Putamen (tissue), 1 donor: ENCODE measurements around the gene DOCK1.
"Not testable (repeated sequence)": the region's sequence is repeated elsewhere in the genome, so short reads cannot be mapped to it uniquely, and the experiment has no call there.

ENCODE experiments used
- DNase-seq: peaks from one replicate; pipeline ENCODE4 v3.0.0-alpha.2; 2016; ENCODE audit warnings: low spot score

Gene DOCK1

GRCh38 chr10:126903656-126904360 lies 1.4 kb upstream of the DOCK1 start:
- DNase-seq, result no peak

GRCh38 chr10:126904516-126904817 lies 761 bp upstream of the DOCK1 start:
- no peak for DNase-seq

GRCh38 chr10:126905776-126906703 lies 812 bp downstream of the DOCK1 start:
- no peak for DNase-seq

- no peak for DNase-seq
Measured at GRCh38 chr10:126906704-126907422, 1.6 kb downstream of the DOCK1 start.

- DNase-seq, result no peak
Measured at GRCh38 chr10:126907423-126907970, 2.3 kb downstream of the DOCK1 start.

- peak; percentile 63 for DNase-seq
Measured at GRCh38 chr10:126908225-126908624, 3.0 kb downstream of the DOCK1 start.

- no peak for DNase-seq
Measured at GRCh38 chr10:126908729-126909128, 3.5 kb downstream of the DOCK1 start.

- DNase-seq, result no peak
Measured at GRCh38 chr10:126909147-126909546, 3.9 kb downstream of the DOCK1 start.

- no peak for DNase-seq
Measured at GRCh38 chr10:126910196-126910595, 5.0 kb downstream of the DOCK1 start.

- DNase-seq, result no peak
Measured at GRCh38 chr10:126910798-126911197, 5.6 kb downstream of the DOCK1 start.

GRCh38 chr10:126911301-126911700 lies 6.1 kb downstream of the DOCK1 start:
- no peak for DNase-seq

GRCh38 chr10:126913316-126913715 lies 8.1 kb downstream of the DOCK1 start:
- no peak for DNase-seq

- no peak for DNase-seq
Measured at GRCh38 chr10:126914561-126914960, 9.3 kb downstream of the DOCK1 start.

- not testable (repeated sequence) for DNase-seq
Measured at GRCh38 chr10:126916952-126917351, 11.7 kb downstream of the DOCK1 start.

GRCh38 chr10:126917375-126917774 lies 12.1 kb downstream of the DOCK1 start:
- DNase-seq, result no peak

GRCh38 chr10:126917975-126918908 lies 13.0 kb downstream of the DOCK1 start:
- no peak for DNase-seq

- no peak for DNase-seq
Measured at GRCh38 chr10:126919426-126919825, 14.2 kb downstream of the DOCK1 start.

GRCh38 chr10:126921162-126921561 lies 15.9 kb downstream of the DOCK1 start:
- DNase-seq, result no peak

GRCh38 chr10:126921974-126922525 lies 16.8 kb downstream of the DOCK1 start:
- no peak for DNase-seq

GRCh38 chr10:126924180-126924914 lies 19.1 kb downstream of the DOCK1 start:
- DNase-seq, result no peak
